ENCODE results near the gene SPANXN3.
"Not testable (repeated sequence)": the region's sequence is repeated elsewhere in the genome, so short reads cannot be mapped to it uniquely, and the experiment has no call there.

The SPANXN3 gene, protein sequence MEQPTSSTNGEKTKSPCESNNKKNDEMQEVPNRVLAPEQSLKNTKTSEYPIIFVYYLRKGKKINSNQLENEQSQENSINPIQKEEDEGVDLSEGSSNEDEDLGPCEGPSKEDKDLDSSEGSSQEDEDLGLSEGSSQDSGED

DNA sequence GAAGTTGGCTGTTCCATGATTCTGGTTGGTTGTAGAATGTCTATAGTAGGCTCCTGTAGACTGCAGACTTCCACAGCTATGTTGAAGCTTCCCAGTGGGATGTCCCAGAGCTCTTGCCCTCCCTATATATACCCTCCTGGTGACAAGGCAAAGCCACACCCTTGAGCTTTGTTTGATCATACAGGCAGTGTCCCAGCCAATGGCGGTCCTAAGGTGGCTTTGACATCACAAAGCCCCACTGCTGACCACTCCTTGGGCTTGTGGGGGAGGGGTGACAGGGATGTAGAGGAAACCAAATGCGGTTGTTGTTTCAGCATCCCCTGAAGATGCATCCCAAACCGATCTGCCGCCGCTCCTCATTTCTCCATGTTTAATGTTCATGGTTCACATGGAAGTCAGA is at the start of gene SPANXN3:
Gene SPANXN3, minus strand, starts transcription at position 101 of the 400 bp plus-strand sequence. Its CDS starts 84 bp downstream, at position 17.
- DNase-seq (ENCODE audit: low read depth in 2 of 2) = not testable (repeated sequence)

DNA sequence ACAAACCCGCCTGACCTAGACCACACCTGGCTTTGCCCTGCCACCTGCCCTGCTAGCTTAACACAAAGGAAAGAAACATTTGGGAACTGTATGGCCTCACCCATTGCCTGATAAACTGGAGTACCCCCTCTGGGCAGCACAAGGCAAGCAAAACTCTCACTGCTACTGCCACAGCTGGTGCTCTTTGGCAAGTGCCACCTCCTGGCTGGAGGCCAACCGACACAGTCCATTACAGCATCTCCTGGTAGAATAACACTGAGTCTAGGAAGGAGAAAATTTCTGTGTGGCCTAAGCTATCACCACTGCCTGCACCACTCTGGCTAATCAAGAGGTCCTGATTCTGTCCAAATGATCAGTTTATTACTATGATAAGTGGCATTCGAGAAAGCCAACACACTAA is 18.9 kb upstream of the SPANXN3 start:
- DNase-seq (ENCODE audit: low read depth in 2 of 2) = no peak

DNA sequence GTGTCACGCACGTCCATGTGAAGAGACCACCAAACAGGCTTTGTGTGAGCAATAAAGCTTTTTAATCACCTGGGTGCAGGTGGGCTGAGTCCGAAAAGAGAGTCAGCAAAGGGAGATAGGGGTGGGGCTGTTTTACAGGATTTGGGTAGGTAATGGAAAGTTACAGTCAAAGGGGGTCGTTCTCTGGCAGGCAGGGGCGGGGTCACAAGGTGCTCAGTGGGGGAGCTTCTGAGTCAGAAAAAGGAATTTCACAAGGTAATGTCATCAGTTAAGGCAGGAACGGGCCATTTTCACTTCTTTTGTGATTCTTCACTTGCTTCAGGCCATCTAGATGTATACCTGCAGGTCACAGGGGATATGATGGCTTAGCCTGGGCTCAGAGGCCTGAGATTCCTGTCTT is 15.1 kb downstream of the SPANXN3 start:
- DNase-seq (ENCODE audit: low read depth in 2 of 2) = not testable (repeated sequence)

DNA sequence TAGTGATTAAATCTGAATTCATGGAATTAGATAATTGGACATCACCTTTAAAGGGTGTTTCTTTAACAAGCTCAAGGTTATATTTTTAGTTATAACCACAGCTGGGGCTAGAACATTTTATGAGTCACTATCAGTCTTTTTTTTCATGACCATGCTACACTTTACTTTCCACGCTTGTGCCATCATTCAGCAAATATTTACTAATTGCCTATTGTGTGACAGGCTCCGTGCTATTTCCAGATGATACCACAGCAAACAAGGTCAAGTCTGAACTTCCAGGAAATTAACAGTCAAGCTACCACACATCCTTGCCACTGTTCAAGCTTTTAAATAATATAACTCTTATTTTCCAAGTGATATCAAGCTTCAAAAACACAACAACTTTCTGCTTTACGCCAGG is 16.5 kb downstream of the SPANXN3 start:
- no peak for DNase-seq (ENCODE audit: low read depth in 2 of 2)

DNA sequence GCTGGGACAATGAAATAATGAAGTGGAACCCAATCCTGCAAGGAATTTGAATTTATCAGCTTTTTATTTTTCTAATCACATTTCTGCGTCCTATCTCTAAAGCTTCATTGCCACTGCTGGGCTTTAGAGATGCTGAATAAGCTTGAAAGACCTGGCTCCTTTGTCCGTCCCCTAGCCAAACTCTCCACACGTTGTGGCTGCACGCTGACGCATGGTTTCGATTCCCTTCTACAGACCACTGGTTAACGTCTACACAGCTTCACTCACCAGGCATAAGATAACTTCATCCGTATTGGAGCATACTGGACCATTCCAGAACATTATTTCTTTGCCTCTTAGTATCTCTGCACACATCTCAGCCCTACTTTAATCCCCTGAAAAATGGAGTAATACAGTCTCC is 31.2 kb downstream of the SPANXN3 start:
- DNase-seq (ENCODE audit: low read depth in 2 of 2) = no peak

DNA sequence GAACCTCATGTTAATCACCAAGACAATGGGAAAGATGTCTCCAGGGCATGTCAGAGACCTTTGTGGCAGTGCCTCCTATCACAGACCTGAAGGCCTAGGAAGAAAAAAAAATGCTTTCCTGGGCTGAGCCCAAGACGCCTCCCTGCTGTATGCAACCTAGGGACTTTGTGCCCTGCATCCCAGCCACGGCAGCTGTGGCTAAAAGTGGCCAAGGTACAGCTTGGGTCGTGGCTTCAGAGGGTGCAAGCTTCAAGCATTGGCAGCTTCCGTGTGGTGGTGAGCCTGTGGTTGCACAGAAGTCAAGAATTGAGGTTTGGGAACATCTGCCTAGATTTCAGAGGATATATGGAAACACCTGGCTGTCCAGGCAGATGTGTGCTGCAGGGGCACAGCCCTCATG is 40.5 kb downstream of the SPANXN3 start:
- no peak for DNase-seq (ENCODE audit: low read depth in 2 of 2)

DNA sequence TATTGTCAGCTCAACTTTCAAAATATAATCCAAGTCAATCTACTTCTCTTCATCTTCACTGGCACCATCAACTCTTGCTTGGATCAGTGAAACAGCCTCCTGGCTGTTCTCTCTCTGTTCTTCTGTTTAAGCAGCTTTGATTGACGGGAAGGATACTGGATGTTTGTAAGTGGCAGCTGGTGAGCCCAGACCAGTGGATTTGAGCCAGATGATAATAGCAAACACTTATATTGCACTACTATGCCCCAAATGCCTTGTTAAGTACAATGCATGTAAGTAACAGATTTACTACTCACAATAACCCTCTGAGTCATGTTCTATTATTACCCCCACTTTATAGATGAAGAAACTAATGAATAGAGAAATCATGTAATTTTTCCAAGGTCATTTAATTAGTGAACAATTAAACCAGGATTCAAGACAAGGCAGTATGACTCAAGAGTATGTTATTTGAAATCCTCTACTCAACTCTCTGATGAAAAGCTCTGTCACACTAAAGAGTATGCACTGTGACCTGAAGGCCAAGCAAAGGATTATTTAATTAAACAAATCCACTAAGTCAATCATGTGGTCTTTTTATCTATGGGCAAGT is 44.8 kb downstream of the SPANXN3 start:
- DNase-seq (ENCODE audit: low read depth in 2 of 2) = no peak

DNA sequence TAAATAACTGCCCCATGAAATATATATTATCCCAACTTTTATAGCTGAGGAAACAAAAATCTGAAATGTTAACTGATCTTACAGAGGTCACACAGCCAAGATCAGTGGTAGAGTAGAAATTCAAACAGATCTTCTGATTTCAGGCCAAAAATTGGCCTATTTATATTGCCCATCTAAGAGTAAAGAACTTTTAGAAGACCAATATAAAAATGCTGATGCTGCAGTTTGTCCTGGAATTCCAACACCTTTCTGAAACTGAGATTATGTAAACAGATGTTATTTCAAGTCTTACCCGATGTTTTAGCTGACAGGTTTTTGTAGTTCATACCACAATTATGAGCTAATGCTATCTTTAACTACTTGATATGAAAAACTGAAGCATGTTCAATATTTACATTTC is 51.1 kb downstream of the SPANXN3 start:
- DNase-seq (ENCODE audit: low read depth in 2 of 2) = no peak

DNA sequence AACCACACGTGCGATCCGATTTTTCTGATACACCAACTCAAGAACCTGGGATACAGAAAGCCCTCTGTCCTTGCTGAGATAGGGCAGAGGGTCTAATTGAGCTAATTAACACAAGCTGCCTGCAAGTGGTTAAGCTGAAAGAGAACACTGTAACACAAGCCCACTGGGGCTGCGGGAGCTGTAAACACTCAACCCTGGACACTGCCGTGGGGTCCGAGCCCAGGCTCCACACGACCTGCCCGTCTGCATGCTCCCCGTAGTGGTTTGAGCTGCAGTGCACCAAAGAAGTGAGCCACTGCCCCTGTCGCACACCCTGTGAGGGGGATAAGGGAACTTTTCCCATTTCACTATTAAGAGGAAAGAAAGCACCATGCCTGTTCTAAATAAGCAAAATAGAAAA is 54.6 kb downstream of the SPANXN3 start:
- no peak for DNase-seq (ENCODE audit: low read depth in 2 of 2)

DNA sequence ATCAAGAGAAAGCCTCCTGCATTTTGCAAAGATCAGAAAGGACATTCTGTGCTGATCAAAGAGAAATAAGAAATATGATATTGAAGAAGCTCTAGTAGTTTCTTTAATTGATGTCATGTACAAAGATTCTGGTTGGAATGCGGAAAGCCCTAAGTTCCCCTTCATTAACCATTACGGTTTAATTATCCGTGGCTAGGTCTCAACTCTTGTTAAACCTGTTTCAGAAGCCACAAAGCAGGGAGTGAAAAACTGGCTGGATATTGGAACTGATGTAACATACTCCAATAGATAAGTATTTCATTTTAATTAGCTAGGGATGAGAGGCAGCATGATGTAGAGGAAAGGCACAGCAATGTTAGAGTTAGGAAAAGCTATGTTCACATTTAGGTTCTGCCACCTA is 55.7 kb downstream of the SPANXN3 start:
- DNase-seq (ENCODE audit: low read depth in 2 of 2) = no peak

Measured in stimulated activated CD8-positive, alpha-beta memory T cell treated with anti-CD3 and anti-CD28 coated beads, Interleukin-2, amount 100 ng/mL, for 1 hour (primary cell).